PC-3 (cell line): Measurements from ENCODE around the gene IGSF21.

ENCODE experiments used
- CTCF ChIP-seq: fragments of 300-600 bp; sonication (generic); conservative IDR thresholded peaks from 2 replicates; pipeline ENCODE4 v1.5.1; 2017; ENCODE audit warnings: antibody characterized with exemption, low read depth, mild to moderate bottlenecking, low read length
- EZH2 ChIP-seq: fragments of 300-600 bp; sonication (generic); IDR thresholded peaks from one replicate; pipeline ENCODE4 v1.6.1; 2017; ENCODE audit warnings: antibody characterized with exemption, mild to moderate bottlenecking, low read length; ENCODE audit not compliant: unreplicated experiment
- EZH2phosphoT487 ChIP-seq: fragments of 300-600 bp; sonication (generic); IDR thresholded peaks from 2 replicates; pipeline ENCODE4 v1.6.1; 2018; ENCODE audit warnings: mild to moderate bottlenecking, antibody characterized with exemption, low read length, borderline replicate concordance

- TF ChIP-seq CTCF, result no peak
- TF ChIP-seq EZH2, result no peak
- TF ChIP-seq EZH2phosphoT487, result no peak
Observed at GRCh38 chr1:18123467-18123992, 15.9 kb downstream of the IGSF21 start.
